Central memory CD4-positive, alpha-beta T cell (primary cell): ENCODE data around the gene GAMT.

Experiments used
- DNase-seq: peaks from one replicate; pipeline ENCODE4 v3.0.0; 2022

The GAMT gene

DNA sequence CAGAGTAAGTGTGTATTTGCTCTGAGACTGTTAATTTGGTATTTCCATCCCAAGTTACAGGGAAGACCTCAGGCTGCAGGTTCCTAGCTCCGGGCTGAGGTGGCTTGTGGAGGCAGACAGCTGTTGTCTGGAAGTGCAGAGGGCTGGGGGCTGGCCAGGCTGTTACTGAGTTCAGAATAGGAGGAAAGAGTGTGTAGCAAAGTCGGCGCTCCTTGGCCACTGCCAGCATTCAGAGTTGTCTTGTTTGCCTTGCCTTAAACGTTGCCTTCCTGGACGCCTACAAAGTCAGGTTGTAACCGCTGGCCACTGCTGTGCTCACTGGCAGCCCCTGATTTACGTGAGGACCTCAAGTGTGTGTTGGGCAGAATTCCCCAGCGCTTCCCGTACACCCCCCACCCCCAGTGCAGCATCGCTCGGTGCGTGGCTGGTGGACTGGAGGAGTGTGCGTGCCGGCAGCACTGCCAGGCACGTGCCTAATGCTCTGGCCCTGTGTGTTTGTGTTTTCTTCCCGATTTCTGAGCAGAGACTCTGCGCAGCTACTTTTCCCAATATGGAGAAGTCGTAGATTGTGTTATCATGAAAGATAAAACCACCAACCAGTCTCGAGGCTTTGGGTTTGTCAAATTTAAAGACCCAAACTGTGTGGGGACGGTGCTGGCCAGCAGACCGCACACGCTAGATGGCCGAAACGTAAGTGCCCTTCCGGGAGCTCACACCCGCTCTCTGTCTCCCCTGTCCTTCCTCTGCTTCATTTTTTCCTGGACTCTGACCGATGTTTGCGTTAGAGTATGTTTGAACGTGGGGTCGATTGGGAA lies 16.5 kb upstream of the GAMT start:
- no peak for DNase-seq

- no peak for DNase-seq
These were observed 15.8 kb upstream of the GAMT start for GRCh38 chr19:1417145-1417544.

- DNase-seq = no peak
These were observed 14.9 kb upstream of the GAMT start for GRCh38 chr19:1416014-1416841.

- DNase-seq = no peak
These were observed 11.9 kb upstream of the GAMT start for GRCh38 chr19:1412995-1413800.

DNA sequence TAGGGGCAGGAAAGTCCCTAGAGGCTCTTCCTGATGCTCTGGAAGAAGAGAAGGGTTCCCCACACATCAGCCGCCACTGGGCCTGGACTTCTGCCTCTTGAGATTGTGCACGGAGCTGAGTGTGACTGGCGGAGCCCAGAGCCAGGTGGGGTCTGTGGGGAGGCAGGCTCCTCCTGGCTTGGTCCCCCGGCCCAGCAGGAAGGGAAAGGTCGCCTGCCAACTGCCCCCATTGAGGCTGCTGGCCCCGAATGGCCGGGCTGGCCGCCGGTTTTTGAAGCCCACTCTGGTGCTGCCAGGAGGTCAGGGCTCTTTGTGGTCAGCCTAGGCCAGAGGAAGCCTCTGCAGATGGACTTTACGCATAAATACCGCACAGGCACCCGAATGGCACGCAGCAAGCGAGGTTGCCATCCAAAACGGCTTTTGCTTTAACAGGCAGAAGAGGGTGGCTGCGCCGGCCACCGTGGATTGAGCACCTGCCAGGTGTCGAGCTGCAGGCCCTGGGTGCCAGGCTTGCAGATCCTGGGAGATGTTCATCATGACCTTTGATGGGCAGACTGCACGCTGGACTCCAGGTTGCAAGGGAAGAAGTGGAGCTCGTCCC lies 11.1 kb upstream of the GAMT start:
- no peak for DNase-seq

GRCh38 chr19:1411255-1412191 lies 10.2 kb upstream of the GAMT start:
- DNase-seq = peak; percentile 43

GRCh38 chr19:1410789-1411188 lies 9.4 kb upstream of the GAMT start:
- no peak for DNase-seq

- DNase-seq = no peak
These were observed 8.9 kb upstream of the GAMT start for GRCh38 chr19:1410136-1410786.

DNA sequence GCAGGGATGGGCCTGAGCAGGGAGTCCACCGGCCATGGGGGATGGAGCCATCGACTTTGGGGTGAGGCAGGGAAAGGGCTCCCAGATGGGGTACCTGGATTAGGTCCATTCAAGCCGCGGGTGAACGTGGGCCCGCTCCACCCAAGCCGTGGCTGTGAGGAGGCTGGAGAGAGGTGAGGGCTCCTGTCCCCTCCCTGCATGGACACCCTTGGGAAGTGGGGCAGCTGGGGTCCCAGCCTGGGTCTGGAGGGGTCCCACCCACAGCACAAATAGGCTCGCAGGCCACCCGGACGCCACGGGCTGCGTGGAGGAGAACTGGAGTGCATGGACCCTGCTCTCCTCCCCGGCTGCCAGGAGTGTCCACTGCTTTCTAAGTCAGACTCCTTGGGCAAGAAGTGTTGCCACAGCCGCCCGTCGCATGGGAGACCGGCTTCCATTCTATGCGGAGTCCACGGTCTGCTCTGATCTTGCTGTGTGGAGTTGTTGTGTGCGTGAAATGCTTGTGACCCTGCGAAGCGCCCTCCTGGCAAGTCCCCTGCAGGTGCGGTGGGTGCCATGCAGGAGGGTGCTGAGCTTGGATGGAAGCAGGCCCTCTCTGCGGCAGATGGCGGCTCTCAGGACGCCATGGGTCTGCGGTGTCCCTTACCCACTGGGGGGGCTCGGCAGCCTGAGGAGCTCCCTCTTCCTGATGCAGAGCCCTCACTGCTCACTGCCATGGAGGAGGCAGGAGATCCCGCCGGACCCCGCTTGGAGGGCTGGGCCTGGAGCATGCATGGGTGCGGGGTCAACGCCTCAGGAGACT lies 8.1 kb upstream of the GAMT start:
- no peak for DNase-seq

- peak; percentile 70 for DNase-seq
These were observed 7.2 kb upstream of the GAMT start for GRCh38 chr19:1408300-1409203.

DNA sequence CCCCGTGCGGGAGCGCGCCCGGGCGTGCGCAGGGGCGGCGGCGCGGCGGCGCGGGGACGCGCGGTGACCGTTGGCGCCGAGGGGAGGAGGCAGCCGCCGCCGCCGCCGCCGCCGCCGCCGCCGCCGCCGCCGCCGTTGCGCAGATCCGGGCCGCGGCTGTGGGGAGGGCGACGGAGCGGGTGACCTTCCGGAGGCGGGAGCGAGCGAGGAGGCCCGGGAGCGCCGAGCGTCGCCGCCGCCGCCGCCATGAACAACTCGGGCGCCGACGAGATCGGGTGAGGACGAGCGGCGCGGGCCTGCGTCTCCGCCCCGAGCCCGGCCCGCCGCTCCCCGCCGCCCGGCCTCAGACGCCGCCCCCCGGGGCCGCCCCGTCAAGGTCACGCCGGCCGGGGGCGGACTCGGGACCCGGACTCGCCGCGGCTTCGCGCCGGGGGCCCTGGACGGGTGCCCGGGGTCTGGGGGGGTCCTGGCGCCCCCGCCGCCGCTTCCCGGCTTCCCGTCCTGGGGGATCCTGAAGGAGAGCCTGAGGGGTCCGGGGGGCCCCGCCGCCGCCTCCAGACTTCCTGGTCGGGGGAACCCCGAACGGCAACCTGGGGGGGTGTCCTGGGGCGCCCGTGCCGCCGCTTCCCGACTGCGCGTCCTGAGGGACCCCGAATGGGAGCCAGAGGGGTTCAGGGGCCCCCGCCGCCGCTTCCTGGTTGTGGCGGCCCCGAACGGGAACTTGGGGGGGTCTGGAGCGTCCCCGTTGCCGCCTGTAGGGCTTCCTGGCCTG lies 6.4 kb upstream of the GAMT start, which contains the start of gene DAZAP1:
DAZAP1 (plus strand) TSS at position 59 of the 772 bp plus-strand sequence; CDS start at position 247, 188 bp downstream.
- DNase-seq = peak; percentile 38

- peak; percentile 100 for DNase-seq
These were observed 5.6 kb upstream of the GAMT start for GRCh38 chr19:1406774-1407527.

DNA sequence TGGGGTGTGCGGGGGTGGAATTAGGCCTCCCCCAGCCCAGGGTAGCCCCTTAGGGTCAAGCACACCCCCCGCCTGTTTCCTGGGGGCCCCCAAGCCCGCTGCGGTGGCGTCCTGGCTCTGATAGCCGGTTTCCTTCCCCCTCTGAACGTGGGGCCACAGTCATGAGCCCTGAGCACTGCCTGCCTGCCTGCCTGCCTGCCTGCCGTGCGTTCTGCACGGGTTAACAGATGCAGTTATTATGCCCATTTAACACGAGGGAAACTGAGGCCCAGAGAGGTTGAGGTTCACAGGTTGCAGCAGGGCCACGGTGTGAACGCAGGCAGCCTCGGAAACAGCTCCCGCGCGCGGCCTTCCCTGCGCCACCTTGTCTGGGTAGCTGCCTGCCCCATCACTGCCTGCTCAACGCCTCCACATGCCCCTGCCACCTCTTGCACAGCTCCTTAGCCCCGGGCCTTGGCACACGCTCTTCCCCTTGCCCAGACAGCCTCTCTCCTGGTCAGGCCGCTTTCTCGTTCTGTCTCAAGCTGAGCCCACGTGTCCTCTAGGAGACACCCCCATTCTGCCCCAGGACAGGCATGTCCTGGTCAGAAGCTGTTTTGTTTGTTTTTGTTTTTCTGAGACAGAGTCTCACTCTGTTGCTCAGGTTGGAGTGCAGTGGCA lies 1.2 kb upstream of the GAMT start:
- DNase-seq = no peak

GRCh38 chr19:1401889-1402217 lies 511 bp upstream of the GAMT start:
- DNase-seq = no peak

DNA sequence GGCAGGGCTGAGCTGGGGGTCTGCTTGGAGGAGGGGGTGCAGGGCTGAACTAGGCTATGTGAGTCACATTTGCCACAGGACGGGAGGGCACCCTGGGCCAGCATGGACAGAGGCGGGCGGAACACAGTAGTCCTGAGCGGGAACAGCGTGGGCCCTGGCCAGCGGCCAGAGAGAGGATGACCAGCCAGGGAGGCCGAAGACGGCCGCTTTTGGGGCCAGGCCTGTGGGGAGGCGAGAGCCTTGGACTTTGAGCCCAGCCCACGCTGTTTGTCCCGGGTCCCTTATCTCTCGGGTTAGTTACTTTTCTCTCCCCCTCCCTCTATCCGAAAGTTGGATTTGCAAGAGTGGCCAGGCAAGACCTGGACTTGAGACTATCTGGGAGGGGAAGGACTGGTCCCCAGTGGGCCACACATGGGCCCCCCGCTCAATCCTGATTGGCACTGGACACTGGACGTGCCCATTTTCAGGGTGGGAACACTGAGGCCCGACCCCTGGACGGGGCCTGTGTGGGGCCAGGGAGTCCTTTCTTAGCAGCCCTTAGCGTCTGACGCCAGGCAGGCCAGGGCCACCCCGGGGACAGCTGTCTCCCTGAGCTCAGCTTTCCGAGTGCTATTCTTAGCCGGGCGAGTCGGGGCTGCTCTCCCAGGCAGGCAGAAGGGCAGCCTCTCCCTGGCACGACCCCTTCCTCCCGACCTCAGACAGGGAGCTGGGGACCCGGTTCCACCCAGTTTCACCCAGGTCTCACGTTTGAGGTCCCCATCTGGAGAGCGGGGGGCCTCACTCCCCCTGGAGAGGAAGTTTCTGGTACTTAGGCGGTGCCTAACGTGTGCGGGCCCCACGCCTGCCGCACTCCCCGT lies 833 bp downstream of the GAMT start:
- no peak for DNase-seq

GRCh38 chr19:1399745-1400144 lies 1.6 kb downstream of the GAMT start:
- no peak for DNase-seq
